ENCODE data around the gene MATR3.

MATR3 gene

GRCh38 chr5:139293507-139294373 lies at the start of gene MATR3:
Gene MATR3 (plus strand): TSS chr5:139293740. CDS start chr5:139307416, 13,676 bp downstream.
- Histone ChIP-seq H3K9me3 (ENCODE audit: insufficient read depth, low read length) (no peaks in the 10 kb centered on the region), H3K9ac (ENCODE audit: insufficient read length, low read depth) (peak within 1 kb of the TSS; percentile 98), H3K36me3 (ENCODE audit: insufficient read depth, insufficient read length, low read length) (peaks cover 14% of the 10 kb centered on the region), H3K27me3 (ENCODE audit: insufficient read depth, insufficient read length) (no peaks in the 10 kb centered on the region), H3K4me1 (ENCODE audit: insufficient read depth, insufficient read length) (no peaks in the 10 kb centered on the region), H3K4me3 (ENCODE audit: insufficient read length, low read depth) (peak within 1 kb of the TSS; percentile 84)
- DNase-seq (ENCODE audit: low read depth, low spot score) = peak; percentile 87
- TF ChIP-seq ZNF274 (IDR thresholded peaks at IDR 0.05; ENCODE audit: low read depth, low read length) (no peak), YY1 (IDR thresholded peaks at IDR 0.05; ENCODE audit: insufficient read depth, insufficient read length) (peak; percentile 57)

GRCh38 chr5:139245637-139246339 lies 47.8 kb upstream of the MATR3 start:
- Histone ChIP-seq H3K4me3 (ENCODE audit: insufficient read length, low read depth) (no peak overlapping the region), H3K9ac (ENCODE audit: insufficient read length, low read depth) (no peak overlapping the region)
- TF ChIP-seq ZNF274 (IDR thresholded peaks at IDR 0.05; ENCODE audit: low read depth, low read length) = no peak
- TF ChIP-seq YY1 (IDR thresholded peaks at IDR 0.05; ENCODE audit: insufficient read depth, insufficient read length) = no peak
- TF ChIP-seq SUZ12 (IDR thresholded peaks at IDR 0.05; ENCODE audit: extremely low read depth, insufficient read depth, insufficient read length) = no peak

GRCh38 chr5:139246394-139246793 lies 47.1 kb upstream of the MATR3 start:
- no peaks in the 10 kb centered on the region for H3K36me3 ChIP-seq (ENCODE audit: insufficient read depth, insufficient read length, low read length)
- H3K4me1 ChIP-seq (ENCODE audit: insufficient read depth, insufficient read length) = no peaks in the 10 kb centered on the region
- H3K4me3 ChIP-seq (ENCODE audit: insufficient read length, low read depth) = no peak overlapping the region
- TF ChIP-seq SUZ12 (IDR thresholded peaks at IDR 0.05; ENCODE audit: extremely low read depth, insufficient read depth, insufficient read length) (no peak), ZNF274 (IDR thresholded peaks at IDR 0.05; ENCODE audit: low read depth, low read length) (no peak), YY1 (IDR thresholded peaks at IDR 0.05; ENCODE audit: insufficient read depth, insufficient read length) (no peak)
- H3K9me3 ChIP-seq (ENCODE audit: insufficient read depth, low read length) = no peaks in the 10 kb centered on the region
- no peak for DNase-seq (ENCODE audit: low read depth, low spot score)
- H3K9ac ChIP-seq (ENCODE audit: insufficient read length, low read depth) = no peak overlapping the region
- H3K27me3 ChIP-seq (ENCODE audit: insufficient read depth, insufficient read length) = no peaks in the 10 kb centered on the region

More at GRCh38 chr5:139245637-139246339, 47.8 kb upstream of the MATR3 start:
- no peak for DNase-seq (ENCODE audit: low read depth, low spot score)
- Histone ChIP-seq H3K9me3 (ENCODE audit: insufficient read depth, low read length) (no peaks in the 10 kb centered on the region), H3K27me3 (ENCODE audit: insufficient read depth, insufficient read length) (no peaks in the 10 kb centered on the region), H3K4me1 (ENCODE audit: insufficient read depth, insufficient read length) (no peaks in the 10 kb centered on the region), H3K36me3 (ENCODE audit: insufficient read depth, insufficient read length, low read length) (no peaks in the 10 kb centered on the region)

GRCh38 chr5:139248826-139249453 lies 44.6 kb upstream of the MATR3 start:
- Histone ChIP-seq H3K9ac (ENCODE audit: insufficient read length, low read depth) (no peak overlapping the region), H3K4me1 (ENCODE audit: insufficient read depth, insufficient read length) (no peaks in the 10 kb centered on the region), H3K4me3 (ENCODE audit: insufficient read length, low read depth) (no peak overlapping the region), H3K27me3 (ENCODE audit: insufficient read depth, insufficient read length) (no peaks in the 10 kb centered on the region), H3K9me3 (ENCODE audit: insufficient read depth, low read length) (no peaks in the 10 kb centered on the region), H3K36me3 (ENCODE audit: insufficient read depth, insufficient read length, low read length) (no peaks in the 10 kb centered on the region)
- no peak for DNase-seq (ENCODE audit: low read depth, low spot score)
- TF ChIP-seq SUZ12 (IDR thresholded peaks at IDR 0.05; ENCODE audit: extremely low read depth, insufficient read depth, insufficient read length) = no peak
- TF ChIP-seq YY1 (IDR thresholded peaks at IDR 0.05; ENCODE audit: insufficient read depth, insufficient read length) = no peak
- TF ChIP-seq ZNF274 (IDR thresholded peaks at IDR 0.05; ENCODE audit: low read depth, low read length) = no peak

- H3K4me3 ChIP-seq (ENCODE audit: insufficient read length, low read depth) = no peak overlapping the region
- no peak for DNase-seq (ENCODE audit: low read depth, low spot score)
- no peak overlapping the region for H3K9ac ChIP-seq (ENCODE audit: insufficient read length, low read depth)
- TF ChIP-seq SUZ12 (IDR thresholded peaks at IDR 0.05; ENCODE audit: extremely low read depth, insufficient read depth, insufficient read length) (no peak), YY1 (IDR thresholded peaks at IDR 0.05; ENCODE audit: insufficient read depth, insufficient read length) (no peak), ZNF274 (IDR thresholded peaks at IDR 0.05; ENCODE audit: low read depth, low read length) (no peak)
- H3K9me3 ChIP-seq (ENCODE audit: insufficient read depth, low read length) = no peaks in the 10 kb centered on the region
- H3K27me3 ChIP-seq (ENCODE audit: insufficient read depth, insufficient read length) = no peaks in the 10 kb centered on the region
- H3K36me3 ChIP-seq (ENCODE audit: insufficient read depth, insufficient read length, low read length) = no peaks in the 10 kb centered on the region
- no peaks in the 10 kb centered on the region for H3K4me1 ChIP-seq (ENCODE audit: insufficient read depth, insufficient read length)
These were observed 42.3 kb upstream of the MATR3 start for GRCh38 chr5:139251281-139251687.

- Histone ChIP-seq H3K9me3 (ENCODE audit: insufficient read depth, low read length) (no peaks in the 10 kb centered on the region), H3K4me1 (ENCODE audit: insufficient read depth, insufficient read length) (no peaks in the 10 kb centered on the region), H3K27me3 (ENCODE audit: insufficient read depth, insufficient read length) (no peaks in the 10 kb centered on the region), H3K36me3 (ENCODE audit: insufficient read depth, insufficient read length, low read length) (no peaks in the 10 kb centered on the region), H3K4me3 (ENCODE audit: insufficient read length, low read depth) (no peak overlapping the region), H3K9ac (ENCODE audit: insufficient read length, low read depth) (no peak overlapping the region)
- TF ChIP-seq SUZ12 (IDR thresholded peaks at IDR 0.05; ENCODE audit: extremely low read depth, insufficient read depth, insufficient read length) (no peak), YY1 (IDR thresholded peaks at IDR 0.05; ENCODE audit: insufficient read depth, insufficient read length) (no peak)
- DNase-seq (ENCODE audit: low read depth, low spot score) = no peak
These were observed 41.7 kb upstream of the MATR3 start for GRCh38 chr5:139251695-139252288.

All from NT2/D1 (cell line).